ENCODE data around the gene AIG1.
"Not testable (repeated sequence)": the region's sequence is repeated elsewhere in the genome, so short reads cannot be mapped to it uniquely, and the experiment has no call there.

AIG1 gene

GRCh38 chr6:143238306-143238705, 177.6 kb downstream of the AIG1 start:
- no CpG with 5 or more reads among the region's 1 CpG for WGBS (ENCODE audit: insufficient coverage, insufficient read length)
- no peaks in the 10 kb centered on the region for H3K9me3 ChIP-seq (ENCODE audit: control insufficient read depth, insufficient read depth, low read length)
- no peaks in the 10 kb centered on the region for H3K4me1 ChIP-seq (ENCODE audit: control insufficient read depth, insufficient read depth, low read length)
- no peak for DNase-seq (ENCODE audit: low read depth, low spot score)
- H3K27me3 ChIP-seq (ENCODE audit: control insufficient read depth, insufficient read depth, low read length): no peaks in the 10 kb centered on the region
- H3K4me3 ChIP-seq (ENCODE audit: low read length): no peak overlapping the region
- H3K27ac ChIP-seq (ENCODE audit: low read length): no peak overlapping the region
- no peaks in the 10 kb centered on the region for H3K36me3 ChIP-seq (ENCODE audit: control insufficient read depth, insufficient read depth, low read length)

- no CpG with 5 or more reads among the region's 4 CpGs for WGBS (ENCODE audit: insufficient coverage, insufficient read length)
- Histone ChIP-seq H3K27ac (ENCODE audit: low read length) (no peak overlapping the region), H3K9me3 (ENCODE audit: control insufficient read depth, insufficient read depth, low read length) (no peaks in the 10 kb centered on the region), H3K36me3 (ENCODE audit: control insufficient read depth, insufficient read depth, low read length) (no peaks in the 10 kb centered on the region), H3K4me1 (ENCODE audit: control insufficient read depth, insufficient read depth, low read length) (no peaks in the 10 kb centered on the region), H3K27me3 (ENCODE audit: control insufficient read depth, insufficient read depth, low read length) (no peaks in the 10 kb centered on the region), H3K4me3 (ENCODE audit: low read length) (no peak overlapping the region)
- DNase-seq (ENCODE audit: low read depth, low spot score): no peak
These were observed 180.4 kb downstream of the AIG1 start for GRCh38 chr6:143241111-143241510.

- DNase-seq (ENCODE audit: low read depth, low spot score): no peak
- no peak overlapping the region for H3K27ac ChIP-seq (ENCODE audit: low read length)
- no peak overlapping the region for H3K4me3 ChIP-seq (ENCODE audit: low read length)
- no CpG with 5 or more reads among the region's 5 CpGs for WGBS (ENCODE audit: insufficient coverage, insufficient read length)
- H3K4me1 ChIP-seq (ENCODE audit: control insufficient read depth, insufficient read depth, low read length): no peaks in the 10 kb centered on the region
- no peaks in the 10 kb centered on the region for H3K36me3 ChIP-seq (ENCODE audit: control insufficient read depth, insufficient read depth, low read length)
- no peaks in the 10 kb centered on the region for H3K27me3 ChIP-seq (ENCODE audit: control insufficient read depth, insufficient read depth, low read length)
- H3K9me3 ChIP-seq (ENCODE audit: control insufficient read depth, insufficient read depth, low read length): no peaks in the 10 kb centered on the region
These were observed 181.2 kb downstream of the AIG1 start for GRCh38 chr6:143241911-143242310.

- no CpG with 5 or more reads among the region's 1 CpG for WGBS (ENCODE audit: insufficient coverage, insufficient read length)
These were observed 183.1 kb downstream of the AIG1 start for GRCh38 chr6:143243786-143244185.

GRCh38 chr6:143245656-143246055, 185.0 kb downstream of the AIG1 start:
- Histone ChIP-seq H3K36me3 (ENCODE audit: control insufficient read depth, insufficient read depth, low read length) (no peaks in the 10 kb centered on the region; the same call in 1 of the 2 replicates), H3K4me1 (ENCODE audit: control insufficient read depth, insufficient read depth, low read length) (no peaks in the 10 kb centered on the region), H3K27me3 (ENCODE audit: control insufficient read depth, insufficient read depth, low read length) (no peaks in the 10 kb centered on the region), H3K27ac (ENCODE audit: low read length) (no peak overlapping the region), H3K9me3 (ENCODE audit: control insufficient read depth, insufficient read depth, low read length) (no peaks in the 10 kb centered on the region), H3K4me3 (ENCODE audit: low read length) (no peak overlapping the region)
- no peak for DNase-seq (ENCODE audit: low read depth, low spot score)
- no CpG with 5 or more reads among the region's 6 CpGs for WGBS (ENCODE audit: insufficient coverage, insufficient read length)

More at GRCh38 chr6:143243786-143244185, 183.1 kb downstream of the AIG1 start:
- H3K36me3 ChIP-seq (ENCODE audit: control insufficient read depth, insufficient read depth, low read length): no peaks in the 10 kb centered on the region
- no peaks in the 10 kb centered on the region for H3K9me3 ChIP-seq (ENCODE audit: control insufficient read depth, insufficient read depth, low read length)
- no peak overlapping the region for H3K4me3 ChIP-seq (ENCODE audit: low read length)
- no peak for DNase-seq (ENCODE audit: low read depth, low spot score)
- no peak overlapping the region for H3K27ac ChIP-seq (ENCODE audit: low read length)
- H3K4me1 ChIP-seq (ENCODE audit: control insufficient read depth, insufficient read depth, low read length): no peaks in the 10 kb centered on the region
- H3K27me3 ChIP-seq (ENCODE audit: control insufficient read depth, insufficient read depth, low read length): no peaks in the 10 kb centered on the region

- DNase-seq (ENCODE audit: low read depth, low spot score); H3K27ac ChIP-seq (ENCODE audit: low read length); H3K4me1 ChIP-seq (ENCODE audit: control insufficient read depth, insufficient read depth, low read length); H3K27me3 ChIP-seq (ENCODE audit: control insufficient read depth, insufficient read depth, low read length); H3K4me3 ChIP-seq (ENCODE audit: low read length); H3K9me3 ChIP-seq (ENCODE audit: control insufficient read depth, insufficient read depth, low read length); H3K36me3 ChIP-seq (ENCODE audit: control insufficient read depth, insufficient read depth, low read length): not testable (repeated sequence)
- no CpG with 5 or more reads among the region's 4 CpGs for WGBS (ENCODE audit: insufficient coverage, insufficient read length)
These were observed 185.6 kb downstream of the AIG1 start for GRCh38 chr6:143246166-143246775.

GRCh38 chr6:143247586-143247985, 186.9 kb downstream of the AIG1 start:
- H3K9me3 ChIP-seq (ENCODE audit: control insufficient read depth, insufficient read depth, low read length): no peaks in the 10 kb centered on the region
- H3K27ac ChIP-seq (ENCODE audit: low read length): no peak overlapping the region
- H3K4me3 ChIP-seq (ENCODE audit: low read length): no peak overlapping the region
- no peaks in the 10 kb centered on the region; the same call in 1 of the 2 replicates for H3K36me3 ChIP-seq (ENCODE audit: control insufficient read depth, insufficient read depth, low read length)
- no CpG with 5 or more reads among the region's 3 CpGs for WGBS (ENCODE audit: insufficient coverage, insufficient read length)
- H3K4me1 ChIP-seq (ENCODE audit: control insufficient read depth, insufficient read depth, low read length): no peaks in the 10 kb centered on the region
- DNase-seq (ENCODE audit: low read depth, low spot score): no peak
- H3K27me3 ChIP-seq (ENCODE audit: control insufficient read depth, insufficient read depth, low read length): no peaks in the 10 kb centered on the region

GRCh38 chr6:143248359-143248758, 187.7 kb downstream of the AIG1 start:
- DNase-seq (ENCODE audit: low read depth, low spot score): no peak
- Histone ChIP-seq H3K4me3 (ENCODE audit: low read length) (no peak overlapping the region), H3K27ac (ENCODE audit: low read length) (no peak overlapping the region), H3K36me3 (ENCODE audit: control insufficient read depth, insufficient read depth, low read length) (no peaks in the 10 kb centered on the region; the same call in 1 of the 2 replicates), H3K4me1 (ENCODE audit: control insufficient read depth, insufficient read depth, low read length) (no peaks in the 10 kb centered on the region), H3K9me3 (ENCODE audit: control insufficient read depth, insufficient read depth, low read length) (no peaks in the 10 kb centered on the region), H3K27me3 (ENCODE audit: control insufficient read depth, insufficient read depth, low read length) (no peaks in the 10 kb centered on the region)
- no CpG with 5 or more reads among the region's 4 CpGs for WGBS (ENCODE audit: insufficient coverage, insufficient read length)

GRCh38 chr6:143251288-143251687, 190.6 kb downstream of the AIG1 start:
- no peaks in the 10 kb centered on the region for H3K9me3 ChIP-seq (ENCODE audit: control insufficient read depth, insufficient read depth, low read length)
- no peak overlapping the region for H3K27ac ChIP-seq (ENCODE audit: low read length)
- H3K36me3 ChIP-seq (ENCODE audit: control insufficient read depth, insufficient read depth, low read length): no peaks in the 10 kb centered on the region; the same call in 1 of the 2 replicates
- H3K27me3 ChIP-seq (ENCODE audit: control insufficient read depth, insufficient read depth, low read length): no peaks in the 10 kb centered on the region
- H3K4me3 ChIP-seq (ENCODE audit: low read length): no peak overlapping the region
- DNase-seq (ENCODE audit: low read depth, low spot score): no peak
- H3K4me1 ChIP-seq (ENCODE audit: control insufficient read depth, insufficient read depth, low read length): no peaks in the 10 kb centered on the region
- no CpG with 5 or more reads among the region's 4 CpGs for WGBS (ENCODE audit: insufficient coverage, insufficient read length)

GRCh38 chr6:143252961-143253360, 192.3 kb downstream of the AIG1 start:
- H3K36me3 ChIP-seq (ENCODE audit: control insufficient read depth, insufficient read depth, low read length): no peaks in the 10 kb centered on the region; the same call in 1 of the 2 replicates
- no peaks in the 10 kb centered on the region for H3K9me3 ChIP-seq (ENCODE audit: control insufficient read depth, insufficient read depth, low read length)
- DNase-seq (ENCODE audit: low read depth, low spot score): no peak
- no CpG with 5 or more reads among the region's 6 CpGs for WGBS (ENCODE audit: insufficient coverage, insufficient read length)
- H3K27me3 ChIP-seq (ENCODE audit: control insufficient read depth, insufficient read depth, low read length): no peaks in the 10 kb centered on the region
- no peak overlapping the region for H3K27ac ChIP-seq (ENCODE audit: low read length)
- no peak overlapping the region for H3K4me3 ChIP-seq (ENCODE audit: low read length)
- H3K4me1 ChIP-seq (ENCODE audit: control insufficient read depth, insufficient read depth, low read length): no peaks in the 10 kb centered on the region

GRCh38 chr6:143253586-143253985, 192.9 kb downstream of the AIG1 start:
- Histone ChIP-seq H3K27me3 (ENCODE audit: control insufficient read depth, insufficient read depth, low read length) (no peaks in the 10 kb centered on the region), H3K4me3 (ENCODE audit: low read length) (no peak overlapping the region), H3K4me1 (ENCODE audit: control insufficient read depth, insufficient read depth, low read length) (no peaks in the 10 kb centered on the region), H3K9me3 (ENCODE audit: control insufficient read depth, insufficient read depth, low read length) (no peaks in the 10 kb centered on the region), H3K27ac (ENCODE audit: low read length) (no peak overlapping the region), H3K36me3 (ENCODE audit: control insufficient read depth, insufficient read depth, low read length) (no peaks in the 10 kb centered on the region; the same call in 1 of the 2 replicates)
- DNase-seq (ENCODE audit: low read depth, low spot score): no peak
- 100% methylated on average over 2 of the region's 4 CpGs for WGBS (ENCODE audit: insufficient coverage, insufficient read length)

All from iPS DF 6.9 (cell line).